ENCODE data around the gene MINK1.

Gene MINK1

GRCh38 chr17:4834681-4835020 lies 1.5 kb downstream of the MINK1 start:
- Histone ChIP-seq H3K9me3 (no peaks in the 10 kb centered on the region), H3K4me1 (no peaks in the 10 kb centered on the region), H3K27me3 (no peaks in the 10 kb centered on the region), H3K4me3 (ENCODE audit: low read depth, low read length) (peak overlapping the region; percentile 72), H3K36me3 (no peaks in the 10 kb centered on the region)
- no peak for TF ChIP-seq CTCF (IDR thresholded peaks at IDR 0.05; ENCODE audit: low read depth, low read length)
- no peak for DNase-seq

GRCh38 chr17:4836221-4836620 lies 3.1 kb downstream of the MINK1 start:
- TF ChIP-seq CTCF (IDR thresholded peaks at IDR 0.05; ENCODE audit: low read depth, low read length): no peak
- Histone ChIP-seq H3K36me3 (no peaks in the 10 kb centered on the region), H3K9me3 (no peaks in the 10 kb centered on the region), H3K27me3 (no peaks in the 10 kb centered on the region), H3K4me3 (ENCODE audit: low read depth, low read length) (no peak overlapping the region), H3K4me1 (no peaks in the 10 kb centered on the region)
- DNase-seq: no peak

- Histone ChIP-seq H3K27me3 (no peaks in the 10 kb centered on the region), H3K4me1 (no peaks in the 10 kb centered on the region), H3K9me3 (no peaks in the 10 kb centered on the region), H3K36me3 (no peaks in the 10 kb centered on the region), H3K4me3 (ENCODE audit: low read depth, low read length) (no peak overlapping the region)
- no peak for TF ChIP-seq CTCF (IDR thresholded peaks at IDR 0.05; ENCODE audit: low read depth, low read length)
- no peak for DNase-seq
These were observed 4.5 kb downstream of the MINK1 start for GRCh38 chr17:4837471-4838308.

GRCh38 chr17:4838309-4838785 lies 5.2 kb downstream of the MINK1 start:
- DNase-seq: no peak
- no peak for TF ChIP-seq CTCF (IDR thresholded peaks at IDR 0.05; ENCODE audit: low read depth, low read length)
- Histone ChIP-seq H3K27me3 (no peaks in the 10 kb centered on the region), H3K36me3 (no peaks in the 10 kb centered on the region), H3K4me1 (no peaks in the 10 kb centered on the region), H3K9me3 (no peaks in the 10 kb centered on the region), H3K4me3 (ENCODE audit: low read depth, low read length) (no peak overlapping the region)

- Histone ChIP-seq H3K4me1 (no peaks in the 10 kb centered on the region), H3K4me3 (ENCODE audit: low read depth, low read length) (no peak overlapping the region), H3K36me3 (no peaks in the 10 kb centered on the region), H3K27me3 (no peaks in the 10 kb centered on the region), H3K9me3 (no peaks in the 10 kb centered on the region)
- TF ChIP-seq CTCF (IDR thresholded peaks at IDR 0.05; ENCODE audit: low read depth, low read length): no peak
- DNase-seq: no peak
These were observed 6.1 kb downstream of the MINK1 start for GRCh38 chr17:4839221-4839620.
